ENCODE data around the gene DOCK2.
A peak's percentile ranks its signal among the peaks of the same experiment; 100 is the strongest.

The DOCK2 gene

GRCh38 chr5:169978714-169979113 lies 341.6 kb downstream of the DOCK2 start:
- no peaks in the 10 kb centered on the region for H3K4me1 ChIP-seq (ENCODE audit: insufficient read depth, low read length)
- no peak overlapping the region for H3K9ac ChIP-seq (ENCODE audit: low read depth, low read length)
- peaks cover 18% of the 10 kb centered on the region for H3K36me3 ChIP-seq (ENCODE audit: insufficient read depth, low read length)
- no peaks in the 10 kb centered on the region for H3K9me3 ChIP-seq (ENCODE audit: insufficient read depth, low read length, severe bottlenecking)
- no peak overlapping the region for H2AFZ ChIP-seq (ENCODE audit: low read depth, low read length)
- no peaks in the 10 kb centered on the region for H3K79me2 ChIP-seq (ENCODE audit: insufficient read depth, low read length)
- no peak overlapping the region for H3K27ac ChIP-seq (ENCODE audit: low read length)
- TF ChIP-seq CTCF (IDR thresholded peaks at IDR 0.05; ENCODE audit: borderline replicate concordance, extremely low read depth, low read length, poor library complexity, severe bottlenecking) (no peak), EZH2 (IDR thresholded peaks at IDR 0.05; ENCODE audit: borderline replicate concordance, low read depth, low read length, severe bottlenecking) (no peak)
- H3K4me3 ChIP-seq (ENCODE audit: low read depth in 1 of 2, low read length in 2 of 2): no peak overlapping the region
- H3K27me3 ChIP-seq (ENCODE audit: insufficient read depth, low read length, poor library complexity): no peaks in the 10 kb centered on the region
- H3K4me2 ChIP-seq (ENCODE audit: insufficient read depth, low read length): no peak overlapping the region
- no peaks in the 10 kb centered on the region for H4K20me1 ChIP-seq (ENCODE audit: insufficient read depth, low read length)
- ATAC-seq (ENCODE audit: insufficient read depth, low read depth) (no peak), DNase-seq (no peak)

- H3K9ac ChIP-seq (ENCODE audit: low read depth, low read length): no peak overlapping the region
- H3K4me1 ChIP-seq (ENCODE audit: insufficient read depth, low read length): no peaks in the 10 kb centered on the region
- no peaks in the 10 kb centered on the region for H3K27me3 ChIP-seq (ENCODE audit: insufficient read depth, low read length, poor library complexity)
- DNase-seq (no peak), ATAC-seq (ENCODE audit: insufficient read depth, low read depth) (no peak)
- no peak overlapping the region for H3K27ac ChIP-seq (ENCODE audit: low read length)
- no peak for TF ChIP-seq CTCF (IDR thresholded peaks at IDR 0.05; ENCODE audit: borderline replicate concordance, extremely low read depth, low read length, poor library complexity, severe bottlenecking)
- no peak for TF ChIP-seq EZH2 (IDR thresholded peaks at IDR 0.05; ENCODE audit: borderline replicate concordance, low read depth, low read length, severe bottlenecking)
- no peak overlapping the region for H3K4me3 ChIP-seq (ENCODE audit: low read depth in 1 of 2, low read length in 2 of 2)
- no peaks in the 10 kb centered on the region for H3K79me2 ChIP-seq (ENCODE audit: insufficient read depth, low read length)
- no peak overlapping the region for H3K4me2 ChIP-seq (ENCODE audit: insufficient read depth, low read length)
- no peaks in the 10 kb centered on the region for H4K20me1 ChIP-seq (ENCODE audit: insufficient read depth, low read length)
- no peaks in the 10 kb centered on the region for H3K9me3 ChIP-seq (ENCODE audit: insufficient read depth, low read length, severe bottlenecking)
- H3K36me3 ChIP-seq (ENCODE audit: insufficient read depth, low read length): peaks cover 26% of the 10 kb centered on the region
- no peak overlapping the region for H2AFZ ChIP-seq (ENCODE audit: low read depth, low read length)
Observed at GRCh38 chr5:169979871-169980270, 342.8 kb downstream of the DOCK2 start.

DNA sequence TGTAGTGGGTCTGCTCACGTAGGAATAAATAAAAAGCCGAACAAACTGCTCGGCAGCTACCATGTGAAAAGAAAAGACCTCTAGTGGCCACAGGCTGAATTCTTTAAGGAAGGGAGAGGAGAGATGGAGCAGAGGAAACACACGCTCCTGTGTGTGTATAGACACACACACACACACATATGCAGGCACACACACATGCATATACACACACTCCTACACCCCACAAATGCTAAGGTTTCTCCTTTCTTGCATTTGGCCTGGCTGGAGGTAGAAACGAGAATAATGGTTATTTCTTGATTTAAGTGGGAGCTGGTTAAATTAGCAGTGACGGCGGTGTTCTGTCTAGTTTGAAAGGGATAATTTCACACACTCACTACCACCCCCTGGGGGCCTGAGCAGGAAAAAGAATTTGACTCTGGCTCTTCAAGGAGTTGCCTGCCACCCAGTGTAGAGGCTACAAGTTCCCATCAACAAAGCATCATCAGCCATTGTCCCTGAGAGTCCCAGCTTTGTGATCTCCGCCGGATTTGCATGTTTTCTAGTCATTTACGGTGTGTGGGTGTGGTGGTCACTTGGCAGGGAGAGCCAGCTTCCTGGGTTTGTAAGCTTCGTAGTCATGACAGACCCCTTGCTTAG lies 343.5 kb downstream of the DOCK2 start, which contains the start of gene INSYN2B:
Gene INSYN2B, minus strand, starts transcription at position 78 of the 636 bp plus-strand sequence. CDS start 96,597 bp downstream, outside the sequence.
- TF ChIP-seq CTCF (IDR thresholded peaks at IDR 0.05; ENCODE audit: borderline replicate concordance, extremely low read depth, low read length, poor library complexity, severe bottlenecking) (peak; percentile 36), EZH2 (IDR thresholded peaks at IDR 0.05; ENCODE audit: borderline replicate concordance, low read depth, low read length, severe bottlenecking) (no peak)
- ATAC-seq (ENCODE audit: insufficient read depth, low read depth) (peak; percentile 48; the same call in 1 of the 3 replicates), DNase-seq (peak; percentile 34)
- Histone ChIP-seq H3K4me3 (ENCODE audit: low read depth in 1 of 2, low read length in 2 of 2) (no peak within 1 kb of the TSS), H3K27me3 (ENCODE audit: insufficient read depth, low read length, poor library complexity) (no peaks in the 10 kb centered on the region), H3K9me3 (ENCODE audit: insufficient read depth, low read length, severe bottlenecking) (no peaks in the 10 kb centered on the region), H3K27ac (ENCODE audit: low read length) (no peak within 1 kb of the TSS), H3K9ac (ENCODE audit: low read depth, low read length) (no peak within 1 kb of the TSS), H3K36me3 (ENCODE audit: insufficient read depth, low read length) (peaks cover 33% of the 10 kb centered on the region), H2AFZ (ENCODE audit: low read depth, low read length) (no peak within 1 kb of the TSS), H4K20me1 (ENCODE audit: insufficient read depth, low read length) (no peaks in the 10 kb centered on the region), H3K4me1 (ENCODE audit: insufficient read depth, low read length) (no peaks in the 10 kb centered on the region), H3K79me2 (ENCODE audit: insufficient read depth, low read length) (no peaks in the 10 kb centered on the region), H3K4me2 (ENCODE audit: insufficient read depth, low read length) (no peak within 1 kb of the TSS)
